ENCODE measurements around the gene LAMC1.

Gene LAMC1

GRCh38 chr1:183080406-183080805 lies 57.2 kb downstream of the LAMC1 start:
- DNase-seq = no peak

GRCh38 chr1:183081402-183082120 lies 58.3 kb downstream of the LAMC1 start:
- no peak for DNase-seq

GRCh38 chr1:183082650-183083049 lies 59.4 kb downstream of the LAMC1 start:
- DNase-seq = no peak

GRCh38 chr1:183087001-183087400 lies 63.8 kb downstream of the LAMC1 start:
- DNase-seq = no peak

GRCh38 chr1:183089025-183089639 lies 65.9 kb downstream of the LAMC1 start:
- no peak for DNase-seq

- no peak for DNase-seq
Observed at GRCh38 chr1:183090391-183091006, 67.3 kb downstream of the LAMC1 start.

GRCh38 chr1:183091181-183091580 lies 68.0 kb downstream of the LAMC1 start:
- DNase-seq = no peak

- DNase-seq = no peak
Observed at GRCh38 chr1:183092350-183092749, 69.1 kb downstream of the LAMC1 start.

GRCh38 chr1:183093066-183093668 lies 69.9 kb downstream of the LAMC1 start:
- DNase-seq = no peak

- DNase-seq = no peak
Observed at GRCh38 chr1:183093786-183094298, 70.6 kb downstream of the LAMC1 start.

GRCh38 chr1:183094351-183094750 lies 71.1 kb downstream of the LAMC1 start:
- no peak for DNase-seq

GRCh38 chr1:183096351-183096750 lies 73.1 kb downstream of the LAMC1 start:
- DNase-seq = no peak

- DNase-seq = no peak
Observed at GRCh38 chr1:183096894-183097293, 73.7 kb downstream of the LAMC1 start.

GRCh38 chr1:183097438-183098051 lies 74.3 kb downstream of the LAMC1 start:
- DNase-seq = no peak

- DNase-seq = no peak
Observed at GRCh38 chr1:183098317-183098716, 75.1 kb downstream of the LAMC1 start.

- DNase-seq = no peak
Observed at GRCh38 chr1:183100361-183100974, 77.2 kb downstream of the LAMC1 start.

- DNase-seq = no peak
Observed at GRCh38 chr1:183101081-183101480, 77.9 kb downstream of the LAMC1 start.

GRCh38 chr1:183101841-183102276 lies 78.6 kb downstream of the LAMC1 start:
- DNase-seq = no peak

GRCh38 chr1:183103147-183103546 lies 79.9 kb downstream of the LAMC1 start:
- DNase-seq = no peak

GRCh38 chr1:183103577-183103976 lies 80.4 kb downstream of the LAMC1 start:
- no peak for DNase-seq

GRCh38 chr1:183105449-183105848 lies 82.2 kb downstream of the LAMC1 start:
- no peak for DNase-seq

- DNase-seq = no peak
Observed at GRCh38 chr1:183106166-183106565, 82.9 kb downstream of the LAMC1 start.

- DNase-seq = no peak
Observed at GRCh38 chr1:183106746-183107145, 83.5 kb downstream of the LAMC1 start.

Measured in NCI-H1048 (cell line).